GM21717 (cell line): Measurements from ENCODE around the gene TAF1C.
A peak's percentile ranks its signal among the peaks of the same experiment; 100 is the strongest.

Source experiments
- ATAC-seq: cut with Tn5 transposase; IDR thresholded peaks from one replicate; pipeline ENCODE4 v1.9.1; 2021; ENCODE audit warnings: mild to moderate bottlenecking, moderate library complexity; ENCODE audit not compliant: unreplicated experiment

TAF1C gene

DNA sequence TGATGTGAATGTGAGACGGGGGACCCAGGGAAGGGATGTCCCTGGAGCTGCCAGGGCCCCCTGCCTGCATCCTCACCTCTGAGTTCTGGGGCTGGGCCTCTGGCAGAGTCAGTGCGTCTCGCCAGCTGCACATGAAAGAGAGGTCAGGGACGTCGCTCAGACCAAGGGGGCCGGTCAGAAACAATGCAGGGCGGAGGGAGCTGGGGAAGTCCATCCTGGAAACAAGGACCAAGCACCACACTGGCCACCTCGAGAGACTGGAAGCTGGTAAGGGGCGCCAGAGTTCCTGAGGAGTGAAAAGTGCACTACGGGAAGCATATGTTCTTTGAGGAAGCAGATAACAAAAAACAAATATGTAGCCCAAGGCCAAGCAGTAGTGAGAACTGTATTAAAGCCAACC is 2.1 kb downstream of the TAF1C start:
- no peak for ATAC-seq

GRCh38 chr16:84183911-84184591 is 2.8 kb downstream of the TAF1C start:
- no peak for ATAC-seq

DNA sequence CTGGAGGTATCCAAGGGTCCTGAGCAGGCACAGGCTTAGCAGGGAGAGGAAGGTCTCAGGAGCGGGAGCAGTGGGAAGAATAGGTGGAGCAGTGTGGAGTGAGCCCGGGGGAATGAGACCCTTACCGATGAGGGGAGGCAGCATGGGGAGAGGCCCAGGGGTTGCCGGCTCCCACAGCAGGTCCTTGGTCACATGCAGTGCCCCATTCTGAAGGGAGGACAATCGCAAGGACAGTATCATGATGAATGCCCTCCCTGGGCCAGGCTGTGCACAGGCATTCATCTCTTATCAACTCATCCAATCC is 3.3 kb downstream of the TAF1C start:
- ATAC-seq = no peak

- no peak for ATAC-seq
These were observed 3.9 kb downstream of the TAF1C start for GRCh38 chr16:84182680-84183571.

DNA sequence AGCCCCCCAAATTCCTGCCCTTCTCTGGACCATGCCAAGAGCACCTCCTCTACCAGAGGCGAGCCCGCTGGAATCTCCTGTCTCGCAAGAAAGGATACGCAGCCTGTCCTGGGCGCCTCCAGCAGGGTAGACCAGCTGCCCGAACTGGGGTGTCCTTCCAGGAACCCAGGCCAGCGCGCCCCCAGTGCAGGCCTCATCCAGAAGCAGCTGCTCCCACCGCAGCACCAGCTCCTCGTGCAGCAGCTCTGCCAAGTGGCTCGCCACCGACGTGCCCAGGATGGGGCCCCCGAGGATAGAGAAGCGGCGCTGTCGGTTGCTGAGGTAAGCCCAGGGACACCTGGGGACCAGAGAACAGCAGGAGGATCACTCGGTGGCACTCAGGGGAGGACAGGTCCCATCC is 4.8 kb downstream of the TAF1C start:
- ATAC-seq = no peak

- ATAC-seq = no peak
These were observed 5.5 kb downstream of the TAF1C start for GRCh38 chr16:84181144-84181915.

DNA sequence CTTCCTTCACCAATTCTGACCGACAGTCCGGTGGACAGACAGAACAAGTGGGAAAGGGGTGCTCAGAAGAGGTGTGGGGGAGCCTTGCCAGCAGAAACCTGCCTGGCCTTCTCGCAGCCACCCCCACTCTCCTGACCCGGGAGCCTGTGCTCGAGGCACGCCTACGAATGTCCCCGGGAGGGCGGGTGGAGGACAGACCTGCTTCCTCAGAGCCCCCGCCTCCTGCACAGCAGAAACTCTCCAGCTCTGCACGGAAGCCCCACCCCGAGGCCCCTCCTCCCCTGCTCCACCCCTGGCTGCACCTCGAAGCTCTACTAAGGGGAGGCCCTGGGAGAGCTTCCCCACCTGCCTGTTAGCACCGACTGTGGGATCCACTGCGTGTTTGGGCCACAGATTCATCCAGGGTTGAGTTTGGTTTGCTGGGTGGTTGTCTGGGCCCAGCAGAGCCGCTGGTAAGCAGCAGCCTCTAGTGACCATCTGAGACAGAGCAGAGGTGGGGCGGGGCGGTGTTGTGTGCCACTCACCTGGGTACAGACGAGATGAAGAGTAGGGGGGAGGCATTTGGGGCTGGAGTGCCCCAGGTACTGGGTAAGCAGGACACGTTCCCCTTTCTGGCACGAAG is 6.2 kb downstream of the TAF1C start:
- ATAC-seq = no peak

DNA sequence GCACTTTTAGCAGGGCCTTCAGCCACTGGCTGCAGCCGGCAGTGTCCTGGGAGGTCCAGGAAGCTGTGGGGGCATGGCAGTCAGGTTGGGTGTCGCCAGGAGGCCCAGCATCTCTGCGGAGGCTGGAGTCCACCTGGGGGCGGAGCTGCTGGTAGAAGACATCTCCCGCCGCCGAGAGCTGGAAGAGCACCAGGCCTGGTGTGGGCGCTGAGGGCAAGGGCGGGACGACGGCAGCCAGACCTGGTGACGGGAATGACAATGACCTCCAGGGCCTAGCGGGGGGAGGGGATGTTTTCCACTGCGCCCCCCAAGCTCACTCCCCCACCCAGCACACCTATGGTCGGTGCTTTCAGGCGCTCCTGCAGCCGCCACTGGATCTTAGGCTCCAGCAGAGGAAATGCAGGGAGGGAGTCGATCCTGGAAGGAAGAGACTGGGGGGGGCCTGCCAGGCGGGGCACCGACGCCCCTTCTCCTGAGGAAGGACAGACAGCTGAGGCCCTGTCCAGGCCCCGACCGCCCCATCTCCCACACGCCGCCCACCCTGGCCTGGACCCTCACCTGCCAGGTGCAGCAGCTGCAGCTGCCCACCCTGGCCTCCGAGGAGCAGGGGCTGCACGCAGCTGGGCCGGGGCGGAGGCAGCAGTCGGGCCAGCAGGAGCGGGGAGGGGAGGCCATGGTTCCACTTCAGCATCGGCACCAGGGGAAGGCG is 7.1 kb downstream of the TAF1C start:
- ATAC-seq = no peak

- ATAC-seq = no peak
These were observed 7.8 kb downstream of the TAF1C start for GRCh38 chr16:84178892-84179611.

- ATAC-seq = no peak
These were observed 8.6 kb downstream of the TAF1C start for GRCh38 chr16:84178146-84178765.

DNA sequence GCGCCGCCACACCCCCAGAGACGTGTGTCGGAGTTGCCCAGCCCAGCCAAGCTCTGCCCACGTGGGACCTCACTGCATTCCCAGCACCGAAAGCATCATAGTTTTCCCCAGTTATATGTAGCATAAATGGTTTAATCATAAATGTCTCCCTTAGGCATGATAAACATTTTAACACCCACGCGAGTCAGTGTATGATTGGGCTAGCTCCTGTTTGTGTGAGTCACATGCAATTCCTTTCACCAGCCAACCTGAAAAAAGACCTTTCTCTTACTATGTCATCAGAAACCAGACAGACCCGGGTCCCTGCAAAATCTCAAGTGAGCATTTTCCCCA is 9.2 kb downstream of the TAF1C start:
- no peak for ATAC-seq

- ATAC-seq = no peak
These were observed 10.4 kb downstream of the TAF1C start for GRCh38 chr16:84176192-84177053.

GRCh38 chr16:84175350-84176081 is 11.3 kb downstream of the TAF1C start:
- peak; percentile 55 for ATAC-seq

- no peak for ATAC-seq
These were observed 12.5 kb downstream of the TAF1C start for GRCh38 chr16:84174396-84174795.

- no peak for ATAC-seq
These were observed 17.0 kb downstream of the TAF1C start for GRCh38 chr16:84169765-84170310.

DNA sequence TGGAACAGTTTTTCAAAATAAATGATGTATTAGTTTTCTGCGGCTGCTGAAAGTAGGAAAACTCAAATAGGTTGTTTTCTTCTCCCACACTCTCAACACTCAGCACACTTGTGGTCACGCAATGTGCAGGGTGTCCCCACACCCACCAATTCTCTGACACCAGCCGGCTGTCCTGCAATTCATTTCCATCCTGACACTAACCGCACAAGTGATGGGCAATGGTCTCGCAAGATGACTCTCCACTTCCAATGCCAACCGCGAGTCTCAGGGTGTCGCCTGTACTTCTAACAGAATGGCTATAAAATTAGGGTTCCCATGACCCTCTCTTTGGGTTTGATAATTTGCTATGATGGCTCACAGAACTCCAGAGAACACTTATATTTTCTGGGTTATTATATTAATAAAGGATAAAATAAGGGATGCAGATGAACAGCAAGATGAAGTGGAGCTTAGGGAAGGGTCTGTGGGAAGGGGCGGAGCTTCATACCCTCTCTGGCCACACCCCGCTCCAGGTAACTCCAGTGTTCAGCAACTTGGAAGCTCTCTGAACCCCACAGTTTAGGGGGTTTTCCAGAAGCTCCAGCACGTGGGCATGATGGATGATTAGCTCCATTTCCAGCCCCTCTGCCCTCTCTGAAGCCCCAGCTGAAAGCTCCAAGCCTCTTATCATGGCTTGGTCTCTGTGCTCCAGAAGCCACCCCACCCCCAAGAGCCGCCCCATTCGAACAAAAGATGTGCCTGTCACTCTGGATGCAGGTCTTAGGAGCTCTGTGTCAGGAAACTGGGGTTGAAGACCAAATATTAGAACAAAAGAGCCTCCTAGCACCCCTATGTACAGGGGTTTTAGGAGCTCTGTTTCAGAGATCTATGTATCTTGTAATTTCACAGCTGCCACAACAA is 19.8 kb downstream of the TAF1C start:
- ATAC-seq = no peak

- no peak for ATAC-seq
These were observed 21.1 kb downstream of the TAF1C start for GRCh38 chr16:84165746-84166145.
